ENCODE measurements around the gene ATP11A.

- TF ChIP-seq CTCF (IDR thresholded peaks at IDR 0.05; ENCODE audit: low read length) (no peak), EZH2phosphoT487 (IDR thresholded peaks at IDR 0.05; ENCODE audit: low read length) (no peak), EZH2 (optimal IDR thresholded peaks at IDR 0.05; ENCODE audit: low read depth, low read length) (no peak)
Measured at GRCh38 chr13:112765731-112766130, 75.9 kb downstream of the ATP11A start.
